NCI-H446 (cell line): ENCODE data around the gene RPIA.
"Not testable (repeated sequence)": the region's sequence is repeated elsewhere in the genome, so short reads cannot be mapped to it uniquely, and the experiment has no call there.

Source experiments
- DNase-seq, 2 experiments: peaks; one replicate each; lab custom pipeline; 2025; lab: John Stamatoyannopoulos, UW

Gene RPIA

GRCh38 chr2:88691339-88692183, at the start of gene RPIA:
Gene RPIA (plus strand): TSS chr2:88691673. CDS start chr2:88691699, 26 bp downstream.
- DNase-seq = peak; percentile 94 to 97

GRCh38 chr2:88642278-88642677, 49.2 kb upstream of the RPIA start:
- DNase-seq = no peak

GRCh38 chr2:88645291-88645882, 46.1 kb upstream of the RPIA start:
- not testable (repeated sequence) for DNase-seq

- DNase-seq = no peak
These were observed 39.8 kb upstream of the RPIA start for GRCh38 chr2:88651646-88652045.

- no peak for DNase-seq
These were observed 36.8 kb upstream of the RPIA start for GRCh38 chr2:88654714-88655113.

GRCh38 chr2:88656690-88657089, 34.8 kb upstream of the RPIA start:
- DNase-seq = no peak

GRCh38 chr2:88657131-88657530, 34.3 kb upstream of the RPIA start:
- no peak for DNase-seq

GRCh38 chr2:88658326-88658725, 33.1 kb upstream of the RPIA start:
- no peak for DNase-seq

GRCh38 chr2:88658881-88659537, 32.5 kb upstream of the RPIA start:
- no peak for DNase-seq

GRCh38 chr2:88659538-88659915, 31.9 kb upstream of the RPIA start:
- no peak for DNase-seq

- no peak for DNase-seq
These were observed 30.9 kb upstream of the RPIA start for GRCh38 chr2:88660622-88661021.

GRCh38 chr2:88666576-88666975, 24.9 kb upstream of the RPIA start:
- no peak for DNase-seq

GRCh38 chr2:88667219-88667618, 24.3 kb upstream of the RPIA start:
- no peak for DNase-seq

- DNase-seq = no peak
These were observed 22.6 kb upstream of the RPIA start for GRCh38 chr2:88668862-88669261.

- peak in 1 of 2 experiments; percentile 51 for DNase-seq
These were observed 21.8 kb upstream of the RPIA start for GRCh38 chr2:88669482-88670214.

GRCh38 chr2:88671786-88672427, 19.6 kb upstream of the RPIA start:
- DNase-seq = peak; percentile 11 to 57

GRCh38 chr2:88673363-88673762, 18.1 kb upstream of the RPIA start:
- DNase-seq = no peak

- no peak for DNase-seq
These were observed 11.1 kb upstream of the RPIA start for GRCh38 chr2:88680266-88680902.

- no peak for DNase-seq
These were observed 10.6 kb upstream of the RPIA start for GRCh38 chr2:88680916-88681315.

- DNase-seq = no peak
These were observed 8.1 kb upstream of the RPIA start for GRCh38 chr2:88683160-88684021.
